Measurements from ENCODE around the gene ALOX5.
"Not testable (repeated sequence)": the region's sequence is repeated elsewhere in the genome, so short reads cannot be mapped to it uniquely, and the experiment has no call there.

ALOX5 gene

GRCh38 chr10:45404087-45404769 lies 30.2 kb downstream of the ALOX5 start:
- Mint-ChIP-seq H3K27me3 (ENCODE audit: low read depth) (peaks cover 23% of the 10 kb centered on the region), H3K36me3 (ENCODE audit: low read depth) (no peaks in the 10 kb centered on the region), H3K4me1 (no peaks in the 10 kb centered on the region), H3K9me3 (no peaks in the 10 kb centered on the region), H3K4me3 (no peak overlapping the region), H3K27ac (no peak overlapping the region)
- TF ChIP-seq CTCF (IDR thresholded peaks at IDR 0.05; ENCODE audit: unreplicated experiment in 3 of 3): no peak

- TF ChIP-seq CTCF (IDR thresholded peaks at IDR 0.05; ENCODE audit: unreplicated experiment in 3 of 3): no peak
- H3K4me1 Mint-ChIP-seq: no peaks in the 10 kb centered on the region
- H3K36me3 Mint-ChIP-seq (ENCODE audit: low read depth): no peaks in the 10 kb centered on the region
- no peak overlapping the region for H3K27ac Mint-ChIP-seq
- no peaks in the 10 kb centered on the region for H3K9me3 Mint-ChIP-seq
- H3K27me3 Mint-ChIP-seq (ENCODE audit: low read depth): peaks cover 22% of the 10 kb centered on the region
- no peak overlapping the region for H3K4me3 Mint-ChIP-seq
These were observed 30.7 kb downstream of the ALOX5 start for GRCh38 chr10:45404770-45405120.

GRCh38 chr10:45407542-45407941 lies 33.5 kb downstream of the ALOX5 start:
- Mint-ChIP-seq H3K4me1 (no peaks in the 10 kb centered on the region), H3K36me3 (ENCODE audit: low read depth) (no peaks in the 10 kb centered on the region), H3K4me3 (no peak overlapping the region), H3K27me3 (ENCODE audit: low read depth) (peaks cover 15% of the 10 kb centered on the region), H3K27ac (no peak overlapping the region), H3K9me3 (no peaks in the 10 kb centered on the region)
- no peak for TF ChIP-seq CTCF (IDR thresholded peaks at IDR 0.05; ENCODE audit: unreplicated experiment in 3 of 3)

GRCh38 chr10:45408421-45409319 lies 34.7 kb downstream of the ALOX5 start:
- no peaks in the 10 kb centered on the region for H3K36me3 Mint-ChIP-seq (ENCODE audit: low read depth)
- TF ChIP-seq CTCF (IDR thresholded peaks at IDR 0.05; ENCODE audit: unreplicated experiment in 3 of 3): no peak
- H3K27ac Mint-ChIP-seq: no peak overlapping the region
- H3K9me3 Mint-ChIP-seq: no peaks in the 10 kb centered on the region
- no peaks in the 10 kb centered on the region for H3K4me1 Mint-ChIP-seq
- no peak overlapping the region for H3K4me3 Mint-ChIP-seq
- peaks cover 14% of the 10 kb centered on the region for H3K27me3 Mint-ChIP-seq (ENCODE audit: low read depth)

GRCh38 chr10:45409347-45409746 lies 35.3 kb downstream of the ALOX5 start:
- H3K36me3 Mint-ChIP-seq (ENCODE audit: low read depth); H3K27ac Mint-ChIP-seq; H3K4me3 Mint-ChIP-seq; H3K9me3 Mint-ChIP-seq; H3K4me1 Mint-ChIP-seq: not testable (repeated sequence)
- H3K27me3 Mint-ChIP-seq (ENCODE audit: low read depth): peaks cover 14% of the 10 kb centered on the region

GRCh38 chr10:45409782-45410181 lies 35.8 kb downstream of the ALOX5 start:
- Mint-ChIP-seq H3K4me1 (no peaks in the 10 kb centered on the region), H3K27me3 (ENCODE audit: low read depth) (peaks cover 14% of the 10 kb centered on the region), H3K4me3 (no peak overlapping the region), H3K36me3 (ENCODE audit: low read depth) (no peaks in the 10 kb centered on the region), H3K9me3 (peaks cover 4% of the 10 kb centered on the region), H3K27ac (no peak overlapping the region)
- TF ChIP-seq CTCF (IDR thresholded peaks at IDR 0.05; ENCODE audit: unreplicated experiment in 3 of 3): no peak

Measured in nephron (organoid).